NCI-H2196 (cell line): Measurements from ENCODE around the gene FASTK.

ENCODE experiments used
- DNase-seq: peaks from one replicate; lab custom pipeline; 2025; ENCODE audit not compliant: unreplicated experiment; lab: John Stamatoyannopoulos, UW

FASTK gene

DNA sequence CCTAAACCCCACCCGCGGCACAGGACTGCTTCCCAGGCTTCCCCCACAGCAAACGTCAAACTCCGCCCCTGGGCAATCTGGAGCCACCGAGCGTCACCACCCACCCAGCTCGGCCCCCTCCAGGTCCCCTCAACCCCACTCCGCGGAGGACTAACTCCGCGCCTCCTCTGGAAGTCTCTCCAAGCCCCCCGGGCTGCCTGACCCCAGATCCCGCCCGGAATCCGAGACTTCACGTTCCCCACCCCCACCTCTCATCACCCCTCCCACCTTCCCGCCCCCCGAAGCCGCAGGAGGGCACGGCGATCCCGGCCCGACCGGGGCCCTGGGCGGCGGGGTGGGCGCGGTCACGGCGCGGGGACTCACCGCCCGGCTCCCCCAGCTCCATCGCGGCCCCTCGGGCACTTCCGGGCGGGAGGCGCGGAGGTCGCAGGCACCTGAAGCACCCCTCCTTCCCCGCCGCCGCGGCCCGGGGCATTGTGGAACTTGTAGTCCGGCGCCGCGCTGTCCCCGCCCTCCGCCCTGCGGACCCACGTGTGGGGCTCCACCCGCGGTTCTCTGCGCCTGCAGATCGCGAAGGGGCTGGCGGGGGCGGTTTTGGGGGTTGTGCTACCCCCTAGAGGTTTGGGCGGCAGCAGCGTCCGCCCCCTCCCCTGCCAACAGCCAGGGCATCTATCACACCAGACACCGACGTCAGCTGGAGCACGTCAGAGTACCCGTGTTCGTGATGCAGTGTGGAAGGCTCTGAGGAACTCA, 2.6 kb upstream of the FASTK start, which contains the start of gene TMUB1:
TMUB1 (minus strand) TSS at position 423 of the 753 bp plus-strand sequence. CDS start 930 bp downstream, outside the sequence.
- peak; percentile 38 for DNase-seq

DNA sequence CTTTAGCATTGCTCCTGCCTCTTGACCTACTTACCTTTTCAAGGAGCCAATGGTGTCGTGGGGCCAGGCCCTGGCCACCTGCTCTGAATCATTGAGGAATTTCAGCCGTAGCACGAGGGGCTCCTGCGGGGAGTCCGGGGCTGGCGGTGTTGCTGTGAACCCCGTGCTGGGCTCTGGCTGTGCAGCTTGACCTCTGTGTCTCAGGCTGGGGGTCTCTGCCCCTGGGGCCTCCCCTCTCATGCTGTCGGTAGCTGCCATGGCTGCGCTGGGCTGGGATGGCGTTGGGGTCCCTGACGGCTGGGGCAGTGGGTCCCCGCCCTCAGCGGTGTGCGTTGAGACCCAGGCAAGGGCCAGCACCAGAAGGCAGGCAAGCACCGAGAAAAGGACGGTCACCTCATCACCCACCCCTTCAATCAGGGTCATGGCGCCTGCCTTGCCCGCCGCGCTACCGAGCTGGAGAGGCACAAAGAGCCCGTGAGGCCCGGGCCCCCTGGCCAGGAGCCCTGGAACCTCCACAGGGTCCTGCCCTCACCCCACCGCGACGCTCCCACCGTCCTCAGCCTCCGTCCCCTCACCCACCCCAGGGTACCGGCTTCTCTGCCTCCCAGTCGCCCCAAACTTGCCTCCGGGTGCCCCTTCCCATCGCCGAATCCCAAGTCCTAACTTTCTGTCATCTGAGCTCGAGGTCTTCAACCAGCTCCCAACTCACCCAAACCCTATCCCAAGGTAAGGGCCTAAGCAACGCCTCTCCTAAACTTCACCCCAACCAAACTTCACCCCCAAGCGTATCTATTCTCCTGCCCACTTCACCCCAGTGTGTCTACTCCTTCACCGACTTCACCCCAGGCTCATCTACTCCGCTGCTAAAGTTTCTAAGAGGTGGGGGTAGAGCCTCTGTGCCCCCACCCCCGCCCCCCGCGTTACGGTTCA, 1.8 kb upstream of the FASTK start:
- no peak for DNase-seq

DNA sequence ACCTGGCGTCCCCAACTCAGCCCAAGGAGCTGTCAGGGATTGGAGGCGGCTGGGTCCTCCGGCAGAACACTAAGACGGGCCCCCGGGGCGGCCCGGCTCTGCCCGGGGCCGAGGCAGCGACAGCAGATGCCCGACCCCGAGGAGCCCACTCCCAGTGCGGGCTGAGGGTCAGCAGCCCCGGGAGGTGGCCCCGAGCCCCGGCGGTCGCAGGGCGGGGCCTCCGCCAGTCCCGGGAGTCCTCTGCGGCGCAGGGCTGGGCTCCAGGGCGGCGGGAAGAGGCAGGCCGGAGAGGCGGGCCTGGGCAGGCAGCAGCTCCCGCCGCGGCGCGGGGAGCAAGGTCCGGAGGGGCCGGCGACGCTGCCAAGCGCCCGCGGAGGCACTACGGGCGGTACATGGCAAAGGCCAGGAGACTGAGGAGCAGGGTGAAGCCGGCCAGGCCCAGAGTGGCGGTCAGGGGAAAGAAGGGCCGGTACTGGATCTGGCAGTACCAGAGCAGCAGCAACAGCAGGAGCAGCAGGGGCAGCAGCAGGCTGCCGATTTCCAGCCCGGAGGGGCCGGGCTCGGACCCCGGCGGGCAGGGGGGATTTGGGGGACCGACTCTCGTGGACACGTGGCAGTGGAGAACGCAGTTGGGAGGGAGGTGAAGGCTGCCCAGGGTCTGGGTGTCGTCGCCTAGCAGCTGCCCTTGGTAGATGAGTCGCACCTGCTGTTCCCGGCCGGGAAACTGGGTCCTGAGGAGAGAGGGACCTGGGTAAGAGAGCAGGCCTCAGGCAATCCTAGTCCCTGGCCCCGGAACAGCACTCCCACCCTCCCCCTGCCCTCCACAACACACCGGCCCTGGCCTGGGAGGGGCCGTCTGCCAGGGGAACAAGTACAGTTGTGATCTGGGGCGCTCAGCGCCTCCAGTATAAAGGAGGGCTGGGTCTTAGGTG, 827 bp upstream of the FASTK start:
- no peak for DNase-seq

DNA sequence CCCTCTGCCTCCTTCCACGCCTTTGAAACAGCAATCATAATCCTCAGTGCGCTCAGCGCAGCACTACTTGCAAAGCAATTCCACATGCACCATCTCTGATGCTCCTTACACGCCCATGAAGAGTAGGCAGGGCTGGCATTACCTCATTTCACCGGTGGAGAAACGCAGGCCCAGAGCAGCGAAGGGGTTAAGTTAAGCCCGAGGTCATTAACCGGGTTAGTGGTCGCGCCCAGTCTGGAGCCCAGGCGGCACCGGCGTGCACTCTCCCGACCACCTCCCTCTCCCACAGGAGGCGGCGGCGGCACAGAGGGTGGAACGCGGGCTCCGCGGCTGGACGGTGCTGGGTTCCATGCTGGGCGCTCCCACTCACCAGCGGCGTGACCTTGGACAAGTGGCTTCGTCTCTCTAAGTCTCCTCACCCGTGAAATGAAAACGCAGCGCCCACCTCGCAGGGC, 515 bp downstream of the FASTK start:
- no peak for DNase-seq

DNA sequence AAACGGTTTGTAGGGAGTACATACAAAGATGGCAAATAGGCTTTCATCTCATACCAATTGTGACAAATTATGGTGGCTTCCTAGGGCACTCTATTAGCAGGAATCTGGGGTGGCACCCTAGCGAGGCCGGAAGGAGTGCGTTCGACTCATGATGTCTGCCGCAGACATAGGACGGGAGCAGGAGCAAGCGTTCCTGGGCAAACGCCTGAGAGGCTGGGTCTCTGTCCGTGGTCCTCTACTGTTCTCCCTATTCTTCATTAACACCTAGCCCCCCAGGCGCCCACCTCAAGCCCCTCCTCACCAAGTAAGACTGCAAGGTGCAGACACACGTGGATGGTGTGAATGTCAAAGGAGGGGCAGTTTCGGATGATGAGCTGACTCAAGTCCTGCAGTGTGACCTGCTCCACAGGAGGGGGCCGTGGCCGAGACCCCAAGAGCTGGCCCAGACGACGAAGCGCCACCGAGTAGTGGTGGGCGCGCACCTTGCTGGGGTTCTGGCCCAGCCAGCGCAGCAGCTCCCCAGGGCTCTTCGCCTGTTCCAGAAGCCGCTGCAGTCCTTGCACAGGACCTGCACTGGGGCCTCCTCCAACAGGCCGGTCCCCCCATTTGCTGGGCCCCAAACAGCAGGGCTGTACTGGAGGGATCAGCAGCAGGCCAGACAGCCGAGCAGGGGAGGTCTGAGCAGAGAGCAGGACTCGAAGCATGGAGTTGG, 1.3 kb downstream of the FASTK start:
- DNase-seq, result no peak

DNA sequence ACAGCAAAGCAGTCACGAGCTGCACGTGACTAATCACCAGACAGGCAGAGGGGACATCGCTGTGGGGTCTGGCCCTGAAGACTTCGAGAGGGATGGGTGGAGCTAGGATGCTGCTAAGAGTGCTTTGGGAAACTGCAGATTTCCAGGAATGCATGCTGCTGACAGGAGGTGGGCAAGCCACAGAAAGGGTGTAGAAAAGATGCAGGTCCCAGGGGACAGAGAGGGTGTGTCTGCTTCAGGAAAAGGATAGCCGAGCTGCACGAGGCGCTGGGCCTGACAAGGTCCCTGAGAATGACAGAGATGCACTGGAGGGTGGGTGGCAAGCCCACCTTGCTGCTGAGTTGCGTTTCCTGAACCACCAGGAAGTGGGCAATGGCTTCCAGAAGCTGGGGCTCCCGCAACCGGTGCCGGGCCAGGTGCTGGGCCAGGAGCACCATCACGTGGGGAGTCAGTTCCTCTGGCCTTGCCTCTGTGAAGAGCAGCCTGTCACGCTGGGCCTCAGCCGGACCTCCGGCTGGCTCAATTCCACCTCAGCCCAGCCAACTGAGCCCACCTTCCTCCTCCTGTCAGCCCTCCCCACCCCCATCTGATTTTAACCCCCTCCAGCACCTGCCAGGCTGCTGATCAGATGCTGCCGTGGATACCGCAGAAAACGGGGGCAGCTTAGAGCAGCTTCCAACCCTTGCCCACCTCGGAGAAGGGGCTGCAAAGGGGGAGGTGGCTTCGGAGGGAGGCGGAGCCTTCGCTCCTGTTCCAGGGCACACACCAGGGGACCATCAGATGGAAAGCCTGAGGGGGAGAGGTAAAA, 2.2 kb downstream of the FASTK start:
- no peak for DNase-seq

DNA sequence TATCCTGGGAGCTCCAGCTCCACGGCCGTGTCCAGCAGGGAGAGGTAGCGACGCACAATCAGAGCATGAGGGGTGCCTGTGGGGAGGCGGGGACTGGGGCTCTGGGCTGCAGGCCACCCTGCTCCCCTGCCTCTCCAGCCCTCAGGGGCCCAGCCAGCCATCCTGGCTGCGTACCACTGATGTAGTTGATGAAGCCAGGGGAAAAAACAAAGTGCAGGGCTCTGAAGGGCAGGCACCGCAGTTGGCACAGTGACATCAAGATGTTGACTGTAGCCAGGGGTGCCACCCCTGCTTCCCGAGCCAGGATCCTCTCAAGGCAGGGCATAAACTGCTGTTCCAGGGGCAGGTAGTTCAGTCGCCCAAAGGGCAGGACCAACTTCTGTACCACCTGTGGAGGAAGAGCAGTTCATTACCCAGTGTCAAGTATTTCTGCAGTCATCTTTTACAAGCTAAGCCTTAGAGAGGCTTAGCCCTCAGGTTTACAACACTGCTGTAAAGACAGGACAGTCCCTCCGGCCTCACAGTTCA, 2.8 kb downstream of the FASTK start:
- no peak for DNase-seq

DNA sequence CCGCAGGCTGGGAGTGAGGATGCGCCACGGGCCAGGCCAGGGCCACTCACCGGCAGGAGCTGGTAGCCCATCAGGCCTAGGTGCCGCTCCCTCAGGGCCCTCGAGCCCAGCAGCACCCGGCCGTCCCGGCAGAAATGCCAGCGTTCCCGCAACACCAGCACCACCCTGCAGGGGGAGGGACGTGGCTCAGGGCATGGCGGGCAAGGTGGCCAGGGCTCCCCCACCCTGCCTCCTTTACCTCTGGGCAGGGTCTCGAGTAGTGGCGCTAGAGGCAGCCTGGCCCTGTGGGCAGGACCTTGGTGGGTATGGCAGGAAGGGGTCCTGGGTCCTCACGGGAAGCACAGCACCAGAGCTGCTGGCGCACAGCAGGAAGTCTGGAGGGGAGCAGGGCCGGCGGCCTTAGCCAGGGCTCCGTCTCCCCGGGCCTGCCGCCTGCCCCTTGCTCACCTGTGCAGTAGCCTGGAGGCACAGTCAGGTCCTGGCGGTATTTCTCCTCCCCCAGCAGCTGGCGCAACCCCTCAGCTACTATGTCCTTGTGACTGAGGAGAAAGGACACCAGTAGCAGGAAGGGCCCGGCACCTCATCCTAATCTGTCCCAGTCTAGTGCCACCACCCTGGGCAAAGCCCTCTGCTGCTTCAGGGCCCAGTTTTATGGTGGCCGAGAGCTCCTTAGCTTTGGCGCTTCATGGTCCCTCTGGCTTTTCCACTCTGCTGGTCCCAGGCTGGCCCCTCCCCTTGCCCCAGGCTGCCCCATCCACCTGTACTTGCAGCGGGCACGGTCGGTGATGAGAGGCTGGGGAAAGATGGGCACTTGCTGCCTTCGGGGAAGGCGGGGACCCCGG, 3.5 kb downstream of the FASTK start:
- no peak for DNase-seq

DNA sequence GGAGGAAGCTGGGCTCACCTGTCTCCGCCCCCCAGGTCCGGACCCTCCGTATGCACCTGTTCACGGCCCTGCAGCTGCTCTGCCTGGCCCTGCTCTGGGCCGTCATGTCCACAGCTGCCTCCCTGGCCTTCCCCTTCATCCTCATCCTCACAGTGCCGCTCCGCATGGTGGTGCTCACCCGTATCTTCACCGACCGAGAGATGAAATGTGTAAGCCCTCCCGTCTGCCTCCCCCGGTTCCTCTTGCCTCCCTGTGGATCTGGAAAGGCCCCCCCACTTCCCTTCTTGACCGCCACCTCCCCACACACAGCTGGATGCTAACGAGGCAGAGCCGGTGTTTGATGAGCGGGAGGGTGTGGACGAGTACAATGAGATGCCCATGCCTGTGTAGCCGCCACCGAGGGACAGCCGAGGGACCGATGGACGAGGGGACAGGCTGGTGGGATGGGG, 4.6 kb downstream of the FASTK start:
- DNase-seq, result no peak

DNA sequence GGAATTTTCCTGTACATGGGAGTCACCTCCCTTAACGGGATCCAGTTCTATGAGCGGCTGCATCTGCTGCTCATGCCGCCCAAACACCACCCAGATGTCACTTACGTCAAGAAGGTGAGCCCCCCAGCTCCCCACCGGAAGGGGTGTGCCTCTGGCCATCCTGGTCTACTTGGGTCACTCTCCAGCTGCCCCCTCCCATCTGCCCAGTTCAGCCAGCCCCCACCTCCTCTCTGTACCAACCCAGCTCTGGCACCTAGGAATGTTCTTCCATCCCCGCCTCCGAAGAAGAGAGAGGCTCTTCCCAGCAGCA, 5.0 kb downstream of the FASTK start:
- DNase-seq, result no peak

DNA sequence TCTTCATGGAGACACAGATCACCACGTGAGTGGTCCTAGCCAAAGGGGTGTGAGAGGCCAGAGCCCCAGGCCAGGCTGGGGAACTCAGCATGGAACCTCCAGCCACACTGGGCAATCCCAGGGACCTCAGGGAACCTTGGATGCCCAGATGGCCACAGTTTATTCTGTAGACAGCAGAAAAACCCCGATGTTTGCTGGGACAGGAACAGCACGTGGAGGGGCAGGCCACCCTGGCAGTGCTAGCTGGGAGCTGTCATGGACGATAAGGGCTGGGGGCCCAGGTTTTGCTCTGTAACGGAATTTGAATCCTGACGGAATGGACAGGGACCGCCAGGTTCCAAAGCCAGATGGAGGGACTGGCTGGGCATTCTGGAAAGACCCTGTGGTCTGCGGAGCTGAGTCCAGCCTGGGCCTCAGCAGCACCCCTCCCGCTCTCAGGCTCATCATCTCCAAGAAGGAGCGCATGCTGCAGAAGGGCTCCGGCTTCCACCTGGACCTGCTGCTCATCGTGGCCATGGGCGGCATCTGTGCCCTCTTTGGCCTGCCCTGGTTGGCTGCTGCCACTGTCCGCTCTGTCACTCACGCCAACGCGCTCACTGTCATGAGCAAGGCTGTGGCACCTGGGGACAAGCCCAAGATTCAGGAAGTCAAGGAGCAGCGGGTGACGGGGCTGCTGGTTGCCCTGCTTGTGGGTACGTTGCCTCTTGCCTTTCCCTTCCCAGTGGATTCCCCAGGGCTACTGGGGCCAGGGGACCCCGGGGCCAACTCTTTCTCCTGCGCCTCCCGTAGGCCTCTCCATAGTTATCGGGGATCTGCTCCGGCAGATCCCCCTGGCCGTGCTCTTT, 5.6 kb downstream of the FASTK start:
- no peak for DNase-seq

DNA sequence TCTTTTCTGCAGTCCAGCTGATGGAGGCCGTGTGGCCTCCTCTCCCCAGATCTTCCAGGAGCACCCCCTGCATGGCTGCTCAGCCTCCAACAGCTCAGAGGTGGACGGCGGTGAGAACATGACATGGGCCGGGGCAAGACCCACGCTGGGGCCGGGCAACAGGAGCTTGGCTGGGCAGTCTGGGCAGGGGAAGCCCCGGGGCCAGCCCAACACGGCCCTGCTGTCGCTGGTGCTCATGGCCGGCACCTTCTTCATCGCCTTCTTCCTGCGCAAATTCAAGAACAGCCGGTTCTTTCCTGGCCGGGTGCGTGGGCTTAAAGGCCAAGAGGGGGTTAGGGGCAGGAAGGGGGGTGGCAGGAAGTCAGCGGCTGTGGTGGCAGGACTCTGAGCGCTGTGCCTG, 6.6 kb downstream of the FASTK start:
- no peak for DNase-seq

DNA sequence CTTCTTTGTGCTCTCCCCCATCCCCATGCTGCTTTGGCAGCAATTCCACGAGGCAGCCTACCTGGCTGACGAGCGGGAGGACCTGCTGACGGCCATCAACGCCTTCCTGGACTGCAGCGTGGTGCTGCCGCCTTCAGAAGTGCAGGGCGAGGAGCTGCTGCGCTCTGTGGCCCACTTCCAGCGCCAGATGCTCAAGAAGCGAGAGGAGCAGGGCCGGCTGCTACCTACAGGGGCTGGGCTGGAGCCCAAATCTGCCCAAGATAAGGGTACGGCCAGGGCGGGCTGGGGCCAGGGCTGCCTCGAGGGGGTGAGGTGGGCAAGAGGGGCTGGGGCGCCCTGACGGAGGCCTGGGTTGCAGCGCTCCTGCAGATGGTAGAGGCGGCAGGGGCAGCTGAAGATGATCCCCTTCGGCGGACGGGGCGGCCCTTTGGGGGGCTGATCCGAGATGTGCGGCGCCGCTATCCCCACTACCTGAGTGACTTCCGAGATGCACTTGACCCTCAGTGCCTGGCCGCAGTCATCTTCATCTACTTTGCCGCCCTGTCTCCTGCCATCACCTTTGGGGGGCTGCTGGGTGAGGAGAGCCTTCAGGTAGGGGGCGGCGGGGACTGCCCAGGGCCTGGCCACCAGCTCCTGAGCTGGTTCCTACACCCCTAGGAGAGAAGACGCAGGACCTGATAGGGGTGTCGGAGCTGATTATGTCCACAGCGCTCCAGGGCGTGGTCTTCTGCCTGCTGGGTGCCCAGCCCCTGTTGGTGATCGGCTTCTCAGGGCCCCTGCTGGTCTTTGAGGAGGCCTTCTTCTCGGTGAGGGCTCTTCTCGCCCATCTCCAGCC, 9.4 kb downstream of the FASTK start:
- no peak for DNase-seq

DNA sequence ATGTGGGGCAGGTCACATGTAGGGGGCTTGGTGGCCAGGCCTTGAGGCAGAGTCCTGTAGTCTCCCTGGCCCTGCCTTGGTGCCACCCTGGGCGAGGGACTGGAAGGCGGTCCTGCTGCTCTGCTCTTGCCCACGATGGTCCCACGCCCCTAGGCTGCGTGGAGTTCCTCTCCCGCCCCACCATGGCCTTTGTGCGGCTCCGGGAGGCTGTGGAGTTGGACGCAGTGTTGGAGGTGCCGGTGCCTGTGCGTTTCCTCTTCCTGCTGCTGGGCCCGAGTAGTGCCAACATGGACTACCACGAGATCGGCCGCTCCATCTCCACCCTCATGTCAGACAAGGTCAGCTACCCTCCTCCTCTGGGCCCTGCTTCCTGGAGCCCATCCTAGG, 10.0 kb downstream of the FASTK start:
- DNase-seq, result no peak

DNA sequence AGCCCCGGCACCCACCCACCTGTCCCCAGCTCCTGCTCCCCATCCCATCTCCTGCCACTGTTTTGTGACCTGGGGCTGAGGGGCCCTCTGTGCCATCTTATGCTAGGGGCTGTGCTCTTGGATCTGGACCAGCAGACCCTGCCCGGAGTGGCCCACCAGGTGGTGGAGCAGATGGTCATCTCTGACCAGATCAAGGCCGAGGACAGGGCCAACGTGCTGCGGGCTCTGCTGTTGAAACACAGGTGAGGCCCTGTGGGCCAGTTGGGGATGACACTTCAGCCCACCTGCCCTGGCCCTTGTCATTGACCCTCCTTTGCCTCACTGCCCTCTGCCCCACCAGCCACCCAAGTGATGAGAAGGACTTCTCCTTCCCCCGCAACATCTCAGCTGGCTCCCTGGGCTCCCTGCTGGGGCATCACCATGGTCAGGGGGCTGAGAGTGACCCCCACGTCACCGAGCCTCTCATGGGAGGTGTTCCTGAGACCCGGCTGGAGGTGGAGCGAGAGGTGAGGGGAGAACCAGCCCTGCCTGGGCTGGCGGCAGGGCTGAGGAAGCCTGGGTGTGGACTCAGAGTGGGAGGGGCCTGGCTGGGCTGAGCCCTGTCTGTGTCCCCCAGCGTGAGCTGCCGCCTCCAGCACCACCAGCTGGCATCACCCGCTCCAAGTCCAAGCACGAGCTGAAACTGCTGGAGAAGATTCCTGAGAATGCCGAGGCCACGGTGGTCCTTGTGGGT, 10.6 kb downstream of the FASTK start:
- DNase-seq, result no peak
